Measurements from ENCODE around the gene MYO1G. TPM values are rescaled to one million over a fixed set of nuclear protein-coding genes. Genes with fewer than 3 reads are reported as not detected.
A peak's percentile ranks its signal among the peaks of the same experiment; 100 is the strongest.

The MYO1G gene
- total and polyA plus RNA-seq, 9 of the 15 experiments (the other 6 are each of a cell fraction or from before 2014, with no cell fraction given), result 0.03 to 0.62 (median 0.13) TPM; not detected in 1

DNA sequence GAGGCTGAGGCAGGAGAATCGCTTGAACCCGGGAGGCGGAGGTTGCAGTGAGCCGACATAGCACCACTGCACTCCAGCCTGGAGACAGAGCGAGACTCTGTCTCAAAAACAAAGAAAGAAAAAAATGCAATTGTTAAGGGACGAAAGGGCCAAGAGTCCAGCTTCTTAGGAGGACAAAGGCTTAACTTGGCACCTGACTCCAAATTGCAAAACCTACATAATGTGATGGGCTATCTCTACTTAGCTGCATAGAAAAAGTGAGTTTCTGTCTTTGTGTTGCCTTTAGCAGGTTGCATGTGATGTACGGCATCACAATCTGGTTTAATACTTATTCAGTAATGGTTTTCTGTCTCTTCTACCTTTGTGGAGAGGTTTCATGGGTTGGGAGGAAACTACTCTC, 8.6 kb upstream of the MYO1G start:
- FAIRE-seq, result no peak
- peaks cover 39% of the 10 kb centered on the region for H3K36me3 ChIP-seq (ENCODE audit: control insufficient read depth, insufficient read depth, low read length)
- H2AFZ ChIP-seq (ENCODE audit: low read depth, low read length), result no peak overlapping the region
- peaks cover 27 to 42% of the 10 kb centered on the region in 2 experiments for H3K4me1 ChIP-seq (replicated peaks in 1 of 2; ENCODE audit: control insufficient read depth in 2 of 2, insufficient read depth in 2 of 2, low read length in 2 of 2)
- H3K4me2 ChIP-seq (ENCODE audit: insufficient read depth, low read length), result peak overlapping the region; percentile 100
- H3K9me1 ChIP-seq (ENCODE audit: control insufficient read depth, insufficient read depth, low read length), result no peaks in the 10 kb centered on the region
- peak overlapping the region; percentile 50; the same call in 2 of the 3 replicates for H3K27ac ChIP-seq (ENCODE audit: extremely low read depth, low read depth, low read length)
- intact Hi-C loops (cut with micrococcal nuclease), result loop anchor here (5.0 kb wide), 3 partner anchors 105 to 140 kb away; partner anchors contain the start of genes H2AZ2 and TBRG4
- in situ Hi-C loops (cut with MboI), result no loop called here
- CTCF ChIA-PET (ENCODE audit: low intra/inter-chr PET ratio), result no interaction called here
- no peaks in the 10 kb centered on the region; the same call in 1 of the 2 replicates for H3K9me3 ChIP-seq (replicated peaks; ENCODE audit: control insufficient read depth, insufficient read depth, low read depth, low read length)
- H3K79me2 ChIP-seq (ENCODE audit: control insufficient read depth, insufficient read depth, low read length), result peaks cover 53% of the 10 kb centered on the region
- ATAC-seq, result no peak
- no peak for DNase-seq (ENCODE audit: extremely low read depth in 1 of 4, low spot score in 3 of 4)
- H4K20me1 ChIP-seq (replicated peaks; ENCODE audit: control insufficient read depth, insufficient read depth, low read length), result peaks cover 24% of the 10 kb centered on the region
- POLR2A ChIA-PET, result interaction anchor here (7.4 kb wide), 1 partner anchor 14 kb away, joined by 141 read pairs; no protein-coding TSS in a partner anchor
- WGBS (ENCODE audit: insufficient coverage, low coverage, missing lambda C conversion rate), result 23% methylated on average over 7 of the region's 7 CpGs
- TF ChIP-seq ZNF121 (CRISPR knock-in tag; conservative IDR thresholded peaks at IDR 0.05) (no peak), FOXA3 (CRISPR knock-in tag; conservative IDR thresholded peaks at IDR 0.05 in 1 of 2, IDR thresholded peaks at IDR 0.05 in 1 of 2) (no peak), NR2F6 (CRISPR knock-in tag; IDR thresholded peaks at IDR 0.05) (no peak), ZNF445 (CRISPR knock-in tag; IDR thresholded peaks at IDR 0.05; ENCODE audit: low read depth) (no peak), NFIX (CRISPR knock-in tag; IDR thresholded peaks at IDR 0.05; ENCODE audit: low read depth) (no peak), KLF10 (CRISPR knock-in tag; IDR thresholded peaks at IDR 0.05) (no peak), TAL1 (IDR thresholded peaks at IDR 0.05) (no peak), GTF2A2 (tag; IDR thresholded peaks at IDR 0.05) (no peak), DNMT1 (IDR thresholded peaks at IDR 0.05) (no peak), ZC3H8 (IDR thresholded peaks at IDR 0.05) (no peak), FIP1L1 (IDR thresholded peaks at IDR 0.05; ENCODE audit: low read depth, low read length, poor library complexity, severe bottlenecking) (no peak), SIX5 (IDR thresholded peaks at IDR 0.05; ENCODE audit: borderline replicate concordance in 1 of 2, insufficient read depth in 1 of 2, low read depth in 1 of 2, low read length in 2 of 2) (no peak)
- TF ChIP-seq, protein P1, sequence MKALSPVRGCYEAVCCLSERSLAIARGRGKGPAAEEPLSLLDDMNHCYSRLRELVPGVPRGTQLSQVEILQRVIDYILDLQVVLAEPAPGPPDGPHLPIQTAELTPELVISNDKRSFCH (CRISPR knock-in tag; IDR thresholded peaks at IDR 0.05), result no peak
- TF ChIP-seq, protein P1 (tag; IDR thresholded peaks at IDR 0.05), result no peak
- TF ChIP-seq, protein P2, sequence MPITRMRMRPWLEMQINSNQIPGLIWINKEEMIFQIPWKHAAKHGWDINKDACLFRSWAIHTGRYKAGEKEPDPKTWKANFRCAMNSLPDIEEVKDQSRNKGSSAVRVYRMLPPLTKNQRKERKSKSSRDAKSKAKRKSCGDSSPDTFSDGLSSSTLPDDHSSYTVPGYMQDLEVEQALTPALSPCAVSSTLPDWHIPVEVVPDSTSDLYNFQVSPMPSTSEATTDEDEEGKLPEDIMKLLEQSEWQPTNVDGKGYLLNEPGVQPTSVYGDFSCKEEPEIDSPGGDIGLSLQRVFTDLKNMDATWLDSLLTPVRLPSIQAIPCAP (CRISPR knock-in tag; IDR thresholded peaks at IDR 0.05; ENCODE audit: borderline replicate concordance), result no peak
- no TSS peak for BruUV-seq (replicated peaks)
- no peaks in the 10 kb centered on the region for H3K27me3 ChIP-seq (ENCODE audit: control insufficient read depth in 2 of 2, insufficient read depth in 2 of 2, low read length in 2 of 2)
- peak overlapping the region; percentile 98 for H3K4me3 ChIP-seq
- H3K9ac ChIP-seq (ENCODE audit: insufficient read depth in 1 of 2, low read depth in 2 of 2, low read length in 2 of 2), result peak overlapping the region in 1 of 2 experiments; percentile 99; a peak in 3 of 4 replicates
